Islet precursor cell (in vitro differentiated cells): ENCODE results near the gene CRKL.
"Not testable (repeated sequence)": the region's sequence is repeated elsewhere in the genome, so short reads cannot be mapped to it uniquely, and the experiment has no call there.

Experiments used
- DNase-seq: peaks from one replicate; pipeline ENCODE4 v3.0.0-alpha.2; 2018

CRKL gene

GRCh38 chr22:20901093-20902033 is 15.8 kb upstream of the CRKL start:
- not testable (repeated sequence) for DNase-seq

DNA sequence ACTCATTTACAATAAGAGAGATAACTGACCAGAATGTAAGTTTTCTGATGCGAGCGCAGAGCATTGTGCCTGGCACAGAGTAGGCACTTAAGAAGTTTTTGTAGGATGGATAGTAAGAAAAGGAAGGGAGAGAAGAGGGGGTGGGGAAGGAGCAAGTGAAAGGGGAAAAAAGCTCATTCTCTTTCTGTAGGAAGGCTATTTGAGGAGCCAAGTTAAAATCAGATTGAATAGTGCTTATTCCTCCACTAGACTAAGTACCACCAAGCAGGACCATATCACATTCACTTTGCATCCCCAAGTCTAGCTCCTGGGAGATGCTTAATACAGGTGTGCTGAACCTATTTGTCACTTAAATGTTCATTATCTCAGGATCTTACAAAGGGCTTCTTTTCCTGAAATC is 14.1 kb upstream of the CRKL start:
- DNase-seq, result no peak

DNA sequence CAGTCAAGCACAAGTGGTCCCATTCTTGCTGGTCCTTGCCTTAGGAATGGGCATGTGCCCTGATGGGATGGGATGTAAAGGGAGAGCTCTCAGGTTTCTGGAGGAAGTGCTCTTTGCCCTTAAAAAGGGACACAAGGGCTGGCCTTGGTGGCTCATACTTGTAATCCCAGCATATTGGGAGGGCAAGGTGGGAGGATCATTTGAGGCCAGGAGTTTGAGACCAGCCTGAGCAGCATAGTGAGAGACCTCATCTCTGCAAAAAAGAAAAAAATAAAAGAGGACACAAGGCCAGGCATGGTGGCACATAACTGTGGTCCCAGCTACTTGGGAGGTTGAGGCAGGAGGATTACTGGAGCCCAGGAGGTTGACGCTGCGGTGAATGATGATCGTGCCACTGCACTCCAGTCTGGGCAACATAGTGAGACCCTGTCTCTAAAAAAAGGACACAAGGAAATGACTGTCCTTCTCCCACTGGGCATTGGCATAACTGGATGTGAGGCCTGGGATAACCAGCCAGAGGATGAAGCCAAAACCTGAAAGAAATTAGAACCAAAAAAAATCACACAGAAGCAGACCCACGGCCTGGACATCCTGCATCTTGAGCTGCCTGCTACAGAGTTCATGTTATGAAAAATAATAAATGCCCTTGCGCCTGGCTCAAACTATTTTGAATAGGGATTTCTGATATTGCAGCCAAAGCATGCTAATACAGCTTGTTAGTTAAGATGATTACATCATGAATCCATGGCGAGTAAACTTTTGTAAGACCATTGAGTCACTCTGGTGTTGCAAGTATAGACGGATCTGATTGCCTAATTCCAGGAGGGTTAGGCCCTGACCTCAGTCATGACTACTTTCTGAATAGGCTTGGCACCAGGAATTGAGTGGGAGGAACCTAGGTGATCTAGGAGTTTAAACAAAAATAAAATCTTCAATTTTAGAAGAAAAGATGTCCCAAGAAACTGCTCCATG is 12.9 kb upstream of the CRKL start:
- DNase-seq, result no peak

DNA sequence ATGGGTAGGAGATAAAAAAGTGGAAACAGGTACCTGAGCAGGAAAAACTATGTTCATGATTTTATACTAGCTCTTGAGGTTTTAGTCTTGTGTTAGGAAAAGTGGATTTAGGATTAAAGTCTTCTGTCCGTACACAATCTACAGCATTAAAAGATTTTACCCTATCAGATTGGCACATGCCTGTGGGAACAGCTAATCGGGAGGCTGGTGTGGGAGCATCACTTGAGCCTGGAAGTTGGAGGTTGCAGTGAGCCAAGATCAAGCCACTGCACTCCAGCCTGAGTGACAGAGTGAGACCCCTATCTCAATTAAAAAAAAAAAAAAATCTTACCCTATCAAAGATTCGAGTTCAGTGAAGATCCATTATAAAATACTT is 12.2 kb upstream of the CRKL start:
- no peak for DNase-seq

DNA sequence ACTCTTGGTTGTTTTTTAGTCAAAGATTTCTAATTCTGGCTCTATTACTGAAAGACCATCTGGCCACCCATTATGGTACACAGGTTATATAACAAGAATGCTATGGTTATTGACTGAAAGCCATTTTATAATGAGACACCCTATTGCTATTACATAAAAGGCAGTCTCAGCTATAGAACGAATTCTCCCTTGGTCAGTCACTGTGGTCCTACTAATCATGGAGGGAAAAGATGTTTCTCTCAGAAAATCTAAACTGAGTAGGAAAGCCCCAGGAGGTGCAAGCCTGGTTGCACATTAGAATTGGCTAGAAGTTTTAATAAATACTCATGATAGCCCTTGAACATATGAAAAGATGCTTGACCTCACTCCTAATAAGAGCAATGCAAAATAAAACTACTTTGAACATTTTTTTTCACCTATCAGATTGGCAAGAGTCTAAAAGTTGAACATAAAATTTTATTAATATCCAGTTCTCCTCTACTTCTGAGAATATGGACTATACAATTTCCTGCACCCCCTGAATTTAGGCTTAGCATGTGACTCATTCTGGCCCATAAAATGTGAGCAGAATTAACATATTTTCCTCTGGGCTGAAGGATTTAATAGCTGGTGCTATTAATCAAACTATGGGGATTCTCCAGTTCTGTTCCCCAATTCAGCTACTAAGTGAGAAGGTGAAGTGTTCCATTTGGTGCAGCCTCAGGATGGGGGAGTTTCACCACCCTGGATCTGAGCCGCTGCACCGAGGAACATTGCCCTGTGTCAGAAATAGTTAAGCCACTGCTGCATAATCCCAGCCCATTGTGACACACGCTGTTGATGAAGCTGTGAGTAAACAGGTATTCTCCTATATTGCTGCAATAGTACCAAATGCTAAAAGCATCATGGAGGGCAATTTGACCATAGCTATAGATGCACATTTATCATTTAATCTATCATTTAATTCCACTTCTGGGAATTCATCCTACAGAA is 11.5 kb upstream of the CRKL start:
- DNase-seq, result no peak

- no peak for DNase-seq
Observed at GRCh38 chr22:20906387-20906767, 10.8 kb upstream of the CRKL start.

DNA sequence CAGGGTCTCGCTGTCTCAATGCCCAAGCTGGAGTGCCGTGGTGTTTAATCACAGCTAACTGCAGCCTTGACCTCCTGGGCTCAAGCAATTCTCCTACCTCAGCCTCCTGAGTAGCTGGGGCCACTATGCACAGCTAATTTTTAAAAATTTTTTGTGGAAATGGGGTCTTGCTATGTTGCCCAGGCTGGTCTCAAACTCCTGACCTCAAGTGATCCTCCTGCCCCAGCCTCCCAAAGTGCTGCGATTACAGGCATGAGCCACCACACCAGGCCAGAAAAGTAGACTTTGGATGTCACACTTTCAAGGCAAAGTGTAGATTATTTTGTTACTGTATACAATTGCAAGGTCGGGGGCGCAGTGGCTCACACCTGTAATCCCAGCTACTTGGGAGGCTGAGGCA is 8.5 kb upstream of the CRKL start:
- not testable (repeated sequence) for DNase-seq

DNA sequence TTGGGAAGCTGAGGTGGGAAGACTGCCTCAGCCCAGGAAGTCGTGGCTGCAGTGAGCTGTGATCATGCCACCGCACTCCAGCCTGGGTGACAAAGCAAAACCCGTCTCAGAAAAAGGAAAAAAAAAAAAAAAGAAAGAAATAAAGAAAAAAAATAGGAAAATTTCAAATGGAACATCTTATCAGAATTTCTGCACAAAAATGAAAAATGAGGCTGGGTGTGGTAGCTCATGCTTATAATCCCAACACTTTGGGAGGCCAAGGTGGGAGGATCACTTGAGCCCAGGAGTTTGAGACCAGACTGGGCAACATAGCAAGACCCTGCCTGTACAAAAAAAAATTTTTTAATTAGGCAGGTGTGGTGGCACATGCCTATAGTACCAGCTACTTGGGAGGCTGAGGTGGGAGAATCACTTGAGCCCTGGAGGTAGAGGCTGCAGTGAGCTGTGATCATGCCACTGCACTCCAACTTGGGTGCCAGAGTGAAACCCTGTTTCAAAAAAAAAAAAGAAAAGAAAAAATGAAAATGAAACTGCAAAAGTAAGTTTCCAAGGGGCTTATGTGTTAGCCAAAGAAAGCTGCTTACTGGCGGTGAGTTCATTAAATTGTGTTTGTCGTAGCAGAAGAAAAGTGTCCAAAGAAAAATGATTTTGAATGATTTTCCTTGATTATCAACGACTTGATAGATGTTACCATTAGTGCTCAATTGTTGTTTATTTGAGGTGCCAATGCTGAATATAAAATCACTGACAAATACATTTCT is 7.5 kb upstream of the CRKL start:
- no peak for DNase-seq

- DNase-seq, result no peak
Observed at GRCh38 chr22:20912494-20912893, 4.7 kb upstream of the CRKL start.

DNA sequence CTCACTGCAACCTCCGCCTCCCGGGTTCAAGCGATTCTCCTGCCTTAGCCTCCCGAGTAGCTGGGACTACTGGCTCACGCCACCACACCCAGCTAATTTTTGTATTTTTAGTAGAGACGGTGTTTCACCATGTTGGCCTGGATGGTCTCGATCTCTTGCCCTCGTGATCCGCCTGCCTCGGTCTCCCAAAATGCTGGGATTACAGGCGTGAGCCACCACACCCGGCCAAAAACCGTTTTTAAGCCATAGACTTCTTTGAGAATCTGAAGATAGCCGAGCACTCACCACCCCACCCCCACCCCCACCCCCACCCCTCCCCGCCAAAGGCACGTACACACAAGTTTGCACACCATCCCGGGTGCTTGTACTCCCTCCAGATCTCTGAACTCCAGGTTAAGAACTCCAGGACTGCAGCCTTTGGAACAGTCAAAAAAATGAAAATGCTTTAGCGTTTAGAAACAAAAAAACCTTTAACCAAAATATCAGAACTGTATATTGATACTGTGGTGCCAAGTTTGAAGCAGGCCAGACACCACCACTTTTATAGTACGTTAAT is 1.5 kb downstream of the CRKL start:
- DNase-seq, result peak; percentile 56

DNA sequence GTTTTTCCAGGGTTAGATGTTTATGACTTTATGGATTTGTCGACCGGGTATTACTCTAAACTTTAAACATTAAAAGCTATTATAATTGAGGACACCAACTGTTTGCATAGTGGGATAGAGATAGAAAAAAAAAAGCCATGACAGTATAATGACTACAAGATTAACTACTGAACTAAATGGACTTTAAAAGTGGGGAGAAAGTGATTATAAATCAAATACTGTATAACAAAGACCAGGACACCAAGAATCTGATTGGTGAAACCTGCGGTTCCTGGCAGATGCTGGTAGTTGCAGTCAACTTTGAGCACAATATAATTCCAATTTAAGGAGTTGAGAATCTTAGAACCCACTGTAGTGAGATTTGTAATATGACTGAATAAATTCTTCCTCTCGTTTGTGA is 2.5 kb downstream of the CRKL start:
- no peak for DNase-seq

DNA sequence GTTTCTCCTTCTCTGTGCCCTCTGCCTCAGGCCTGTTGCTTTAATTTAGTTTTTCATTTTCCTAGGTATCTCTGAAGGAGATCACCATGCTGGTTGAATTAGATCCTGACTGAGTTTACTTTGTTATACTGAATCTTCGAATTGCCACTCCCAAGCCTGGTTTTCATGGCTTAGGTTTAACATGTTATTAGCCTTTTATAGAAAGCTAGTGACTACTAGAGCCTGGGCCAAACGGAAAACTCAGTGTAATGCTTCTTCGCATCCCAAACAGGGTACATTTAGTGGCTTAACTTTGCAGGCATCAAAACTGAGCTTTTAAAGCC is 3.6 kb downstream of the CRKL start:
- DNase-seq, result no peak

GRCh38 chr22:20922141-20922751 is 5.0 kb downstream of the CRKL start:
- no peak for DNase-seq

- DNase-seq, result no peak
Observed at GRCh38 chr22:20926243-20926642, 9.0 kb downstream of the CRKL start.

GRCh38 chr22:20927940-20928572 is 10.8 kb downstream of the CRKL start:
- no peak for DNase-seq

- no peak for DNase-seq
Observed at GRCh38 chr22:20928573-20928967, 11.4 kb downstream of the CRKL start.

DNA sequence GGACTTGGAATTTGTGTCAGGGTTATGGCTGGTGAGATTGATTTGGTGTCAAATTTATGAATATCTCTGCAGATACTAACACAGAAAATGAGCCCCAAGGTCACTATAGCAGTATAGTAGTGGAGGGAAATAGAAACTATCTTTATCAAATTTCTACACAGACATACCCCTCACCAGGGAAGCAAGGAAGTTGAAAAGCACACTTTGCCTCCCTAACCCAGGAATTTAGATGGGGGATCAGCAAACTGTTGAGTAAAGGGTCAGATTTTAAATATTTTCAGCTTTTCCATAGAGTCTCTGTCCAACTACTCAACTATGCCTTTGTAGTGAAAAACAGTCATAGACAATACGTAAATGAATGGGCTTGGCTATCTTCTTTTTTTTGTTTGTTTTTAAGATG is 12.8 kb downstream of the CRKL start:
- no peak for DNase-seq

GRCh38 chr22:20930435-20930834 is 13.2 kb downstream of the CRKL start:
- DNase-seq, result not testable (repeated sequence)

- no peak for DNase-seq
Observed at GRCh38 chr22:20931126-20931654, 14.0 kb downstream of the CRKL start.

GRCh38 chr22:20933910-20934309 is 16.7 kb downstream of the CRKL start:
- DNase-seq, result no peak
